Inflammatory macrophage treated with lipopolysaccharide for 1 hour (primary cell): ENCODE data around the gene CACNA1F.
"Not testable (repeated sequence)": the region's sequence is repeated elsewhere in the genome, so short reads cannot be mapped to it uniquely, and the experiment has no call there.

ENCODE experiments used
- DNase-seq, 2 donors: peaks; one replicate each; pipeline ENCODE4 v3.0.0-alpha.2; 2020 to 2022

The CACNA1F gene

DNA sequence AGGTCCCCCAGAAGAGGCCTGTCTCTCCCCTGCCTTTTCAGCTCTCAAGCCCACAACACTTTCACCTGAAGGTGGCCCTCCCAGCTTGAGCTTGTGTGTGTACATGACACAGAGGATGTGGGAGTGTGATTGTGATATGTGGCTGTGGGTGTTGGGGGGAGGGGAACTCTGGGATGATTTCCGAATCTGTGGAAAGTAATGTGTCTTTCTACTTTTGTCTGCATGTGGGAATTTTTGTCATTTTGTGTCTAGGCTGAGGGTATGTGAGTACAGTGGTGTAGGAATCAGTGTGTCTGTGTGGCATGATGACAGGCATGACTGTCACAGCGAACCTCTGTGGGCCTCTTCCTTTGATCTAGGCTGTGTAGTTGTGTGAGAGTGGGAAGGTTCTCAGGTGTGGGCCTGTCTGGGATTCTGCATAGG is 39.6 kb downstream of the CACNA1F start:
- no peak for DNase-seq

- DNase-seq, result peak in 1 of 2 donors; percentile 45
Observed at GRCh38 chrX:49192722-49193328, 40.3 kb downstream of the CACNA1F start.

- DNase-seq, result no peak
Observed at GRCh38 chrX:49191574-49192011, 41.5 kb downstream of the CACNA1F start.

GRCh38 chrX:49190821-49191573 is 42.1 kb downstream of the CACNA1F start:
- peak; percentile 90 to 97 for DNase-seq

- DNase-seq, result no peak
Observed at GRCh38 chrX:49189606-49190005, 43.5 kb downstream of the CACNA1F start.

DNA sequence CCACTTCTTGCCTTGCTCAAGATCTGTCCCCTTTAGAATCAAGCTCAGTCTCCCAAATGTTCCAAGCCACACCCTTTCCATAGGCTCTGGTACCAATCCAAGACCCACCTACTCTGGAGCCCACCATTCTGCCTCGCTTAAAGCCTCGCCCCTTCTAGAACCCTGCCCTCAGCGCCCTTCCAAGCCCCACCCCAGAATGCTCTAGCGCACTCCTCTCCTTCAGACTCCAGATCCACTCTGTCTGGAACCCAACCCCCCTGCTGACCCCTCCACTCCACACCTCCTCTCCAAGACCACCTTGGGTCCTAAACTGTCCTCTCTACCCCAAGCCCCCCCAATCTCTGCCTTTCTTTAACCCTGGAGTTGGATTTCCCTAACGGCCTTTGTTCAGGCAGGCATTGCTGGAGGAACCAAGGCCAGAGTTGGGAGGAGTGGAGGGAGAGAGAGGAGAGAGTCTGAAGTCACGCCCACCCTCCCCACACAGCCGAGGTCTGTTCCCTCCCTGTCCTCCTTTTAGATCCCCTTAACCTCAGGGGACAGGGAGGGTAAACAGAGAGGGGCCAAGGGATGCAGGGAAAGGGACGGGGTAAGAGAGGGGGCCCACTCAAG is 44.6 kb downstream of the CACNA1F start:
- DNase-seq, result no peak

DNA sequence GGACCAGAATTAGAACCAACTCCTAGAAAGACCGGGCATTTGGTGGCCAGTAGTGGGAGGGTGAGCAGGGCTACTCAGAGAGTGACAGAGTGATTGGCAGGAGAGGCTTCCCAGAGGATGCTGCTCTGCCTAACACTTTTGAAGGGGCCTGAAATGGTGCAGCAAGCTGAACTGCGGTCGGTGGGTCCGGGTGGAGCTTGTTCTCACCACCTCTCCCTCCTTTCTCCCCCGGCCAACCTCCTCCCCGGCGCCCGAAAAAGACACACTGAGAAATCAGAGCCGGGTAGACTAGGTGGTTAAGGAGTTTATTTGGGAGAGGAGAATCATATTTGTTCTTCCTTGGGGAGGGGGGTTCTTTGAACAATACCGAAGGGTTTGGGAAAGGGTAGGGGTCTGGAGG is 45.6 kb downstream of the CACNA1F start:
- DNase-seq, result no peak

- DNase-seq, result no peak
Observed at GRCh38 chrX:49187028-49187394, 46.1 kb downstream of the CACNA1F start.

GRCh38 chrX:49186125-49187027 is 46.8 kb downstream of the CACNA1F start, which contains the start of gene PRICKLE3:
PRICKLE3 (minus strand) TSS chrX:49186373; CDS start chrX:49186297, 76 bp downstream.
- peak; percentile 46 to 51 for DNase-seq

DNA sequence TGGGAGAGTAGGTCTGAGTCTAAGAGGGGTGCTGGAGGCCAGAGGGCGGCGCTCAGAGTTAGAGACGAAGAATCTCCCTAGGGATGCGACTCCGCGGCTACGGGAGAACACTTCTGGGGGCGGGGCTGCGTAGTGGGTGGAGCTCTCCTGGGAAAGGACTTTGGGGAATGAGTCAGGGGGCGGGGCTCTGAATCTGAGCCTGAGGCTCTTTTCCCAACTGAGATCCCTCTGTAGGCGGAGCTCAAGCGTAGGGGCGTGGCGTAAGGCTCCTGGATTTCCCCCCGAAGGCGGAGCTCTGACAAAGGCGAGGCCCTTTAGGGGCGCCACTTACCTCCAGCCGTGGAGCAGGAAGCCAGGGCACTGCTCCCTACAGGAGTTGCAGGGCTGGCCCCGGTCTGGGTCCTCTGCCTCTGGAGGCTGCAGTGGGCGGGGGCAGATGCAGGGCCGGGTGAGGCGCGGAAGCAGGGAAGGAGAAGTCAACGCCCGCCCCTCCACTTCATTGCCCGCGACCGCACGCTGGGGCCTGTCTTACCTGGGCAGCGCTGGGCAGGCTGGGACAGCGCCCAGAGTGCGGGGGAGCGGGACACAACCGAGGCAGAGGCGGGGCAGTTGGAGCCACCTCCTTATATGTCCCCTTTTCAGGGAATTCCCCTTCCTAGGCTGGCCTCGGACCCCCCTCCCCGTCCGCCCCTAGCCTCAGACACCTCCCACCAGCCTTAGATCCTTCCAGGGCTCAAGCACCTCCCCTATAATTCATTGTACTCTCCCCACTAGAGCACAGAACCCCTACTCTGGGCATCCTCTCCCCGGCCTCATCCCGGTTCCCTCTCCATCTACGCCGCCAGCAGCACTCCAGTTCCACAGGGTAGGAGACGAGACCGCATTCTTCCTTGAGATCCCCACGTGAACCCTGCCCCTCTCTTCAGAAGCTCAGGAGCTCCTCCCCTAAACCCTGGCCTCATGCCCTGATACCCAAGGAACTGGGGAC is 48.6 kb downstream of the CACNA1F start:
- peak; percentile 73 to 80 for DNase-seq

DNA sequence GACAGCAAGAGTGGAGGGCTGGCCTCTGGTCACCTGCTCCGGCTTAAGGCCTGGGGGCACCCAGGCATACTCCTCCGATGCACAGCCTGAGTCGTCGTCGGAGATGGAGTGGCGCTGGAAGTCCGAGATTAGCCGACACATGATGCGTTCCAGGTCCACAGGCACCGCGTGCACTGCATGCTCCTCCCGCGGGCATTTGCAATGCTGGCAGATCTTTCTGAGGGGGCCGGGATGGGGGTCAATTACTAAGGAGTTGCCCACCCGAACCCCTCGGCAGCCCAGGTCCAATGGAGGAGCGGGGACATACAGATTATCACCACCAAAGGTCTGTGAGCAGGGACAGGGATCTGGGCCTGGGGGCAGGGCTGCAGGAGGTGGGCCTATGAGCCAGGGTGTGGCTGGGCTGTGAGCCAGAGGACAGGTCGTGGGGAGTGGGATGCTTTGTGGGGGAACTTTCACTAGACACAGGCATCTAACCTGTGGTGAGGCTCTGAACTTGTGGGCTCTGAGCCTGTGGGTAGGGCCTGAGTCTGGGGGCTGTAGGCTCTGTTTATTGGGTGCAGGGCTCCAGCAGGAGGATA is 49.3 kb downstream of the CACNA1F start:
- DNase-seq, result no peak

GRCh38 chrX:49179358-49179757 is 53.8 kb downstream of the CACNA1F start:
- DNase-seq, result no peak

DNA sequence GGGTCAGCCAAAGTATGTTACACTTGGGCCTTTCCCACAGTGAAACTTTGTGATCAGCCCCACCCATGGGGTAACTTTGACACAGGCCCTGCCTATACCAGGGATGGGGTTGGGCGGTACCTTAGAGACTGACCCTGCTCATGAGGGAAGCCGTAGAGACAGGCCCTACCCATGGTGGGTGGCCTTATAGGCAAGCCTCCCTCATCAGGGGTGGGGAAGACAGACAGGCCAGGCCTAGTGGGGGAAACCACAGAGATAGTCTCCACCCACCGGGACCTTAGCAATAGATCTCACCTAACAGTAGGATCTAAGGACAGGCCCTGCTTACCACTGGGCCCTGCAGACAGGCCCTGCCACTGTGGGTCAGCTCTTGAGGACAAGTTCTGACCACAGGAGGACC is 54.6 kb downstream of the CACNA1F start:
- no peak for DNase-seq

GRCh38 chrX:49177873-49178480 is 55.2 kb downstream of the CACNA1F start:
- no peak for DNase-seq

GRCh38 chrX:49177338-49177833 is 55.8 kb downstream of the CACNA1F start:
- DNase-seq, result no peak

GRCh38 chrX:49176421-49177326 is 56.5 kb downstream of the CACNA1F start:
- peak; percentile 43 to 46 for DNase-seq

DNA sequence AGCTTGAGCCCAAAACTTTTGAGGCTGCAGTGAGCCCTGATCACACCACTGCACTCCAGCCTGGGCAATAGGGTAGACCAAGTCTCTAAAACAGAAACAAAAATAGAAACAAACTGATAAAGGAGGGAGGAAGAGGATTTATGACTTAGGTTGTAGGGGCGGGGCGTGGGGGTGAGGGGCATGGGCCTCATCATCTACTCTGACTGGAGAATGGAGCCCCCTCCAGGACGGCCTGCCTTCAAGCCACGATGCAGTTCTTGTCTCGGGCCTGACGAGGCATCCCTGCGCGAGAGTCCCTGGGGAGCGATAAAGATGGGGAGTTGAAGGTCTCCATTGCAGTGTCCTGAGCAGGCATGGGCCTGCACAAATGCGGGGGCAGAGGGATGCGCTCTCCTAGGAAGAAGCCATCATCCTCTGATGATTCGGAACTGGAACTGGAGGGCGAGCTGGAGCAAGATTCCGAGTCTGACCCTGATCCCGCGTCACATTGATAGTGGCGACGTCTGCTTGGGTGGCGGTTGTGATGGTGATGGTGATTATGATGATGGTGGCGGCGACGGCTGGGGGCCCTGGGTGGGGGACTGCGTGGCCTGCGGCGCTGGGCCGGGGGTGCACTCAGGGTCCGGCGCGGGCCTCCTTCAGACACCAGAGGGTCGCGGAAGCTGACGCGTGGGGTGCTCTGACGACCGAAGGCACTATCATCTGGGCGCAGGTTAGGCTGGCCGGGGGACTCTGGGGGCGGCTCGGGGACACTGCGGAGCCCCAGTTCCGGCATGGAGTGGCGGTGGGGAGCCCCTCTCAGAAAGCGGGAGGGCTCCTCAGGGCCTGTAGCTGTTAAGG is 57.5 kb downstream of the CACNA1F start:
- DNase-seq, result no peak

DNA sequence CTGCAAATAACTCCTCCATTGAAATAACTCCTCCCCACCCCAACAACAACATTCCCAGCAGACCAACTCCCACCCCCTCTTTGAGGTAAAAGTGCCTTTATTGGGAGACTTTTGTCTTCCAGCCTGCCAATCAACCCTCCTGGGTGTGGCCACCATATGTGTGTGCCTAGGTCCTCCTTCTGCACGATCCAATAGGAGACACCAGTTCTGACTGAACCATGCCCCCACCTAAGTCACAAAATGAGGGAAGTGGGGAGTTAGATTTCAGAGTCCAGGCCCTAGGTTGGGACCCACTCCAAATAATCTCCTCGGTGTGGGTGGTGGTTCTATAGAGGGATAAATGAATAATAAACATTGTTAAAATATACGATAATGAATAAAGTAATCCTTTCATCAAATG is 58.4 kb downstream of the CACNA1F start:
- DNase-seq, result no peak

GRCh38 chrX:49173544-49173943 is 59.6 kb downstream of the CACNA1F start:
- DNase-seq, result not testable (repeated sequence)
